PC-3 (cell line): ENCODE data around the gene ACVR1B.

ENCODE experiments used
- EZH2 ChIP-seq: fragments of 300-600 bp; sonication (generic); IDR thresholded peaks from one replicate; pipeline ENCODE4 v1.6.1; 2017; ENCODE audit warnings: antibody characterized with exemption, mild to moderate bottlenecking, low read length; ENCODE audit not compliant: unreplicated experiment
- EZH2phosphoT487 ChIP-seq: fragments of 300-600 bp; sonication (generic); IDR thresholded peaks from 2 replicates; pipeline ENCODE4 v1.6.1; 2018; ENCODE audit warnings: mild to moderate bottlenecking, antibody characterized with exemption, low read length, borderline replicate concordance
- TF ChIP-seq, protein P1 (sequence below): fragments of 300-600 bp; sonication (generic); conservative IDR thresholded peaks from 2 replicates; pipeline ENCODE4 v1.5.1; 2017; ENCODE audit warnings: antibody characterized with exemption, low read depth, mild to moderate bottlenecking, low read length

DNA sequence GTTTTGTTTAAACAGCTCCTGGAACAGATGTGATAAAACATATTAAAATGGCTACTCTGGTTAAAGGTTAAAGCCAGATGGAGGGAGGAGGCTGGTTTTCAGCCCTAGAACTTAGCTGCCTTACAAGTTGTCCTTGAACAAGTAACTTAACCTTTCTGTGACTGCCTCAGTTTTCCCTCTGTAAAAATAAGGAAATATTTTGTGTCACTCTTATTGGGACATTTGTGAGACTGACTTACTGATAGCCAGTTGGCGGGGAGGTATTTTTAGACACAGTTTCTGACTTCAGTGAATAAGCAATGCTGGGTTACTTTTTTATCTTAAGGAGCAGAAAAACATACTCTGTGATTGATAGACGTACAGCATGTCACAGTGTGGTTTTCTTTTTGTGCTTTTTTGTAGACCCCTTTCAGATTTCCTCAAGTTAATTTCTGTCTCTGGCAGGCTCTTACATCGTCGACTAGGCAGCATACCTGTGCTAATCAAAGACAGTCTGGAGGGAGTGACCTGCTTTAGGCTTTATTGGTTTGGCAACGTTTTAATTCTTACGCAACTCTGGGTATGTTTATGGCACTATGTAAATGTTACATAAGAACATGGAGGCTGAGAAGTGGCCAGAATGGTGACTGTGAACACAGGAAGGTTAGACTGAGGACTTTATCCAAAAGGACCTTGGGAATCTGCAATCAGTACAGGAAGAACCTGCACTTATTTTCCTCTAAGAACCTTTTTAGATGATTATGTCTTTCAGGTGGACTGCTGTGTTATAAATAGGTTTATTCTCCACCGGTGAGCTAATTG, 3.3 kb downstream of the ACVR1B start:
- TF ChIP-seq EZH2 (no peak), EZH2phosphoT487 (no peak)
- TF ChIP-seq, protein P1, sequence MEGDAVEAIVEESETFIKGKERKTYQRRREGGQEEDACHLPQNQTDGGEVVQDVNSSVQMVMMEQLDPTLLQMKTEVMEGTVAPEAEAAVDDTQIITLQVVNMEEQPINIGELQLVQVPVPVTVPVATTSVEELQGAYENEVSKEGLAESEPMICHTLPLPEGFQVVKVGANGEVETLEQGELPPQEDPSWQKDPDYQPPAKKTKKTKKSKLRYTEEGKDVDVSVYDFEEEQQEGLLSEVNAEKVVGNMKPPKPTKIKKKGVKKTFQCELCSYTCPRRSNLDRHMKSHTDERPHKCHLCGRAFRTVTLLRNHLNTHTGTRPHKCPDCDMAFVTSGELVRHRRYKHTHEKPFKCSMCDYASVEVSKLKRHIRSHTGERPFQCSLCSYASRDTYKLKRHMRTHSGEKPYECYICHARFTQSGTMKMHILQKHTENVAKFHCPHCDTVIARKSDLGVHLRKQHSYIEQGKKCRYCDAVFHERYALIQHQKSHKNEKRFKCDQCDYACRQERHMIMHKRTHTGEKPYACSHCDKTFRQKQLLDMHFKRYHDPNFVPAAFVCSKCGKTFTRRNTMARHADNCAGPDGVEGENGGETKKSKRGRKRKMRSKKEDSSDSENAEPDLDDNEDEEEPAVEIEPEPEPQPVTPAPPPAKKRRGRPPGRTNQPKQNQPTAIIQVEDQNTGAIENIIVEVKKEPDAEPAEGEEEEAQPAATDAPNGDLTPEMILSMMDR: no peak
